Measurements from ENCODE around the gene KMO. TPM values are rescaled to one million over a fixed set of nuclear protein-coding genes. Genes with fewer than 3 reads are reported as not detected.

Gene KMO
- total and polyA plus RNA-seq, 2 of the 4 experiments (the other 2 are of a cell fraction): not detected

- Histone ChIP-seq H3K4me1 (ENCODE audit: control insufficient read depth, insufficient read depth, low read length) (peaks cover 2% of the 10 kb centered on the region; the same call in 1 of the 2 replicates), H2BK5ac (ENCODE audit: low read depth, low read length, poor library complexity, severe bottlenecking) (no peak overlapping the region), H3K36me3 (ENCODE audit: control insufficient read depth, insufficient read depth, low read length) (peaks cover 3% of the 10 kb centered on the region; the same call in 1 of the 2 replicates), H2BK20ac (ENCODE audit: low read depth, low read length) (no peak overlapping the region), H2AK9ac (replicated peaks; ENCODE audit: low read depth, low read length, poor library complexity) (no peak overlapping the region), H2BK120ac (ENCODE audit: low read depth, low read length) (no peak overlapping the region), H4K5ac (ENCODE audit: low read depth, low read length) (no peak overlapping the region), H3K27ac (ENCODE audit: insufficient read depth, low read length) (no peak overlapping the region), H3K56ac (ENCODE audit: extremely low read depth, insufficient read depth, low read length) (no peak overlapping the region), H3K14ac (replicated peaks; ENCODE audit: low read depth, low read length) (no peak overlapping the region), H3K27me3 (ENCODE audit: control insufficient read depth, insufficient read depth, low read length) (no peaks in the 10 kb centered on the region), H3K4me2 (ENCODE audit: low read depth, low read length) (no peak overlapping the region), H3K23ac (ENCODE audit: low read depth, low read length) (no peak overlapping the region), H2AFZ (replicated peaks; ENCODE audit: low read length, poor library complexity) (no peak overlapping the region), H4K8ac (ENCODE audit: low read depth in 2 of 2, low read length in 2 of 2) (no peak overlapping the region), H3K9ac (ENCODE audit: low read depth, low read length) (no peak overlapping the region), H3K4me3 (ENCODE audit: insufficient read depth, low read depth, low read length) (no peak overlapping the region), H4K20me1 (ENCODE audit: insufficient read depth, low read length) (no peaks in the 10 kb centered on the region), H3K79me1 (ENCODE audit: low read depth in 1 of 2, low read length in 2 of 2) (peaks cover under 1 to 11% of the 10 kb centered on the region in 2 experiments; a peak in 3 of 4 replicates), H3K4ac (ENCODE audit: low read depth, low read length) (no peak overlapping the region), H4K91ac (ENCODE audit: insufficient read depth, low read depth, low read length) (no peak overlapping the region), H3K9me3 (ENCODE audit: control insufficient read depth, insufficient read depth, low read length) (no peaks in the 10 kb centered on the region), H2AK5ac (ENCODE audit: low read depth, low read length) (no peak overlapping the region), H3K18ac (ENCODE audit: low read depth, low read length) (no peak overlapping the region), H3K9me1 (ENCODE audit: insufficient read depth, low read length) (no peaks in the 10 kb centered on the region), H2BK15ac (ENCODE audit: low read depth, low read length) (no peak overlapping the region)
- no peak for DNase-seq
- TF ChIP-seq FOS (IDR thresholded peaks at IDR 0.05; ENCODE audit: low read depth, low read length) (no peak), BHLHE40 (IDR thresholded peaks at IDR 0.05; ENCODE audit: low read depth, low read length) (no peak), MAFK (IDR thresholded peaks at IDR 0.05; ENCODE audit: low read depth, low read length) (no peak), CHD1 (IDR thresholded peaks at IDR 0.05; ENCODE audit: low read depth, low read length) (no peak), USF2 (IDR thresholded peaks at IDR 0.05; ENCODE audit: low read depth, low read length) (no peak), POLR2A (IDR thresholded peaks at IDR 0.05; ENCODE audit: low read depth, low read length) (no peak), RAD21 (IDR thresholded peaks at IDR 0.05; ENCODE audit: low read length) (no peak), RFX5 (IDR thresholded peaks at IDR 0.05; ENCODE audit: low read depth, low read length) (no peak), SMC3 (IDR thresholded peaks at IDR 0.05; ENCODE audit: low read depth, low read length) (no peak), MXI1 (IDR thresholded peaks at IDR 0.05; ENCODE audit: borderline replicate concordance, low read depth, low read length) (no peak), CEBPB (IDR thresholded peaks at IDR 0.05; ENCODE audit: low read depth, low read length) (no peak), MAZ (IDR thresholded peaks at IDR 0.05; ENCODE audit: borderline replicate concordance, low read depth, low read length) (no peak), RCOR1 (IDR thresholded peaks at IDR 0.05; ENCODE audit: insufficient replicate concordance, low read length) (no peak), NFE2L2 (IDR thresholded peaks at IDR 0.05; ENCODE audit: low read depth, low read length) (no peak)
- TF ChIP-seq, protein P1, sequence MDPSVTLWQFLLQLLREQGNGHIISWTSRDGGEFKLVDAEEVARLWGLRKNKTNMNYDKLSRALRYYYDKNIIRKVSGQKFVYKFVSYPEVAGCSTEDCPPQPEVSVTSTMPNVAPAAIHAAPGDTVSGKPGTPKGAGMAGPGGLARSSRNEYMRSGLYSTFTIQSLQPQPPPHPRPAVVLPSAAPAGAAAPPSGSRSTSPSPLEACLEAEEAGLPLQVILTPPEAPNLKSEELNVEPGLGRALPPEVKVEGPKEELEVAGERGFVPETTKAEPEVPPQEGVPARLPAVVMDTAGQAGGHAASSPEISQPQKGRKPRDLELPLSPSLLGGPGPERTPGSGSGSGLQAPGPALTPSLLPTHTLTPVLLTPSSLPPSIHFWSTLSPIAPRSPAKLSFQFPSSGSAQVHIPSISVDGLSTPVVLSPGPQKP (IDR thresholded peaks at IDR 0.05; ENCODE audit: borderline replicate concordance, low read depth, low read length): no peak
- TF ChIP-seq, protein P2, sequence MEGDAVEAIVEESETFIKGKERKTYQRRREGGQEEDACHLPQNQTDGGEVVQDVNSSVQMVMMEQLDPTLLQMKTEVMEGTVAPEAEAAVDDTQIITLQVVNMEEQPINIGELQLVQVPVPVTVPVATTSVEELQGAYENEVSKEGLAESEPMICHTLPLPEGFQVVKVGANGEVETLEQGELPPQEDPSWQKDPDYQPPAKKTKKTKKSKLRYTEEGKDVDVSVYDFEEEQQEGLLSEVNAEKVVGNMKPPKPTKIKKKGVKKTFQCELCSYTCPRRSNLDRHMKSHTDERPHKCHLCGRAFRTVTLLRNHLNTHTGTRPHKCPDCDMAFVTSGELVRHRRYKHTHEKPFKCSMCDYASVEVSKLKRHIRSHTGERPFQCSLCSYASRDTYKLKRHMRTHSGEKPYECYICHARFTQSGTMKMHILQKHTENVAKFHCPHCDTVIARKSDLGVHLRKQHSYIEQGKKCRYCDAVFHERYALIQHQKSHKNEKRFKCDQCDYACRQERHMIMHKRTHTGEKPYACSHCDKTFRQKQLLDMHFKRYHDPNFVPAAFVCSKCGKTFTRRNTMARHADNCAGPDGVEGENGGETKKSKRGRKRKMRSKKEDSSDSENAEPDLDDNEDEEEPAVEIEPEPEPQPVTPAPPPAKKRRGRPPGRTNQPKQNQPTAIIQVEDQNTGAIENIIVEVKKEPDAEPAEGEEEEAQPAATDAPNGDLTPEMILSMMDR (conservative IDR thresholded peaks at IDR 0.05; ENCODE audit: low read depth, low read length): no peak
- intact Hi-C loops (cut with micrococcal nuclease) (no loop called here), dilution Hi-C loops (cut with HindIII; ENCODE audit: low sequenced_read_pairs, unreplicated experiment) (no loop called here), in situ Hi-C loops (cut with MboI; ENCODE audit: low sequenced_read_pairs) (no loop called here)
- ChIA-PET POLR2A (ENCODE audit: unreplicated experiment) (no interaction called here), CTCF (interaction anchor here (1.0 kb wide), 1 partner anchor 19 kb away, joined by 4 read pairs; no protein-coding TSS in a partner anchor)
- no peak for ATAC-seq (ENCODE audit: low read depth)
- BruUV-seq (replicated peaks): no TSS peak
Measured at GRCh38 chr1:241630005-241630404, 97.8 kb downstream of the KMO start.

All from IMR-90 (cell line).